Measurements from ENCODE around the gene TBC1D9.

DNA sequence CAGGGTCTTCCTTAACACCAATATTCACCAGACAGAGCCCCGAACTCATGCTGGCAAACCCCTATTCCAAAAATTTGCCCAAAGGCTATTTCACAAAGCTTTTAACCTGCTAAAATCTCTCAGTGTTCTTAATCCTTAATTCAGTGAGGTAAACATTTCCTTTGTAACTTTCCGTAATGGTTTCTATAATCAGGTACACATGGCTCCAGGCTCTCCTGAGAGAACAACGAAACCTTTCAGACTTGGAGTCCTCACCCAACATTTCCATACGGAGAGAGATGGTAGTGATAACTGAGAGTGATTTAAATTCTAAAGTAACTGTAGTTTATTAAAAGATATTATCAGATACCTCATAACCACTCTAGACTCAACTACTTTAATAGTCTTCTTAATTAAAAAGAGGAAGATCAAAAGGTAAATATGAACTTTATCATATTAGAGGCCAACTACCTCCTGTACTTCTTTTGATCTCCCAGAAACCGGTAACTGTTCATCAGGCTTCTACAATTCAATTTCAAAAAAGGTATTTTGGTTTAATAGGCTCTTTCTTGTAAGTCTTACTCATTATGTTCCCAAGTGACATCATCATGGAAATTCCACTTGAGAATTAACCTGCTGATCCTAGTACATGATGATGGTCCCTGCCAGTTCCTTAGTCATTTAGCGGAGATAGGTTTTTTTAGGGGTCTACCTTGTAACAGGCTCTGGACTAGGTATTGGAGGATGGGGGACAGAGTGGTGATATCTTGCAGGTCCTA, 96.1 kb downstream of the TBC1D9 start:
- no peak for TF ChIP-seq POLR2A (IDR thresholded peaks at IDR 0.05)
- TF ChIP-seq, protein P1, sequence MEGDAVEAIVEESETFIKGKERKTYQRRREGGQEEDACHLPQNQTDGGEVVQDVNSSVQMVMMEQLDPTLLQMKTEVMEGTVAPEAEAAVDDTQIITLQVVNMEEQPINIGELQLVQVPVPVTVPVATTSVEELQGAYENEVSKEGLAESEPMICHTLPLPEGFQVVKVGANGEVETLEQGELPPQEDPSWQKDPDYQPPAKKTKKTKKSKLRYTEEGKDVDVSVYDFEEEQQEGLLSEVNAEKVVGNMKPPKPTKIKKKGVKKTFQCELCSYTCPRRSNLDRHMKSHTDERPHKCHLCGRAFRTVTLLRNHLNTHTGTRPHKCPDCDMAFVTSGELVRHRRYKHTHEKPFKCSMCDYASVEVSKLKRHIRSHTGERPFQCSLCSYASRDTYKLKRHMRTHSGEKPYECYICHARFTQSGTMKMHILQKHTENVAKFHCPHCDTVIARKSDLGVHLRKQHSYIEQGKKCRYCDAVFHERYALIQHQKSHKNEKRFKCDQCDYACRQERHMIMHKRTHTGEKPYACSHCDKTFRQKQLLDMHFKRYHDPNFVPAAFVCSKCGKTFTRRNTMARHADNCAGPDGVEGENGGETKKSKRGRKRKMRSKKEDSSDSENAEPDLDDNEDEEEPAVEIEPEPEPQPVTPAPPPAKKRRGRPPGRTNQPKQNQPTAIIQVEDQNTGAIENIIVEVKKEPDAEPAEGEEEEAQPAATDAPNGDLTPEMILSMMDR (IDR thresholded peaks at IDR 0.05): no peak
